Activated CD4-positive, alpha-beta T cell treated with anti-CD3 and anti-CD28 coated beads, Interleukin-2, amount 50 U/mL, for 1 hour (primary cell): ENCODE data around the gene TNS3.

ENCODE experiments used
- DNase-seq: peaks from one replicate; pipeline ENCODE4 v3.0.0-alpha.2; 2020

The TNS3 gene

DNA sequence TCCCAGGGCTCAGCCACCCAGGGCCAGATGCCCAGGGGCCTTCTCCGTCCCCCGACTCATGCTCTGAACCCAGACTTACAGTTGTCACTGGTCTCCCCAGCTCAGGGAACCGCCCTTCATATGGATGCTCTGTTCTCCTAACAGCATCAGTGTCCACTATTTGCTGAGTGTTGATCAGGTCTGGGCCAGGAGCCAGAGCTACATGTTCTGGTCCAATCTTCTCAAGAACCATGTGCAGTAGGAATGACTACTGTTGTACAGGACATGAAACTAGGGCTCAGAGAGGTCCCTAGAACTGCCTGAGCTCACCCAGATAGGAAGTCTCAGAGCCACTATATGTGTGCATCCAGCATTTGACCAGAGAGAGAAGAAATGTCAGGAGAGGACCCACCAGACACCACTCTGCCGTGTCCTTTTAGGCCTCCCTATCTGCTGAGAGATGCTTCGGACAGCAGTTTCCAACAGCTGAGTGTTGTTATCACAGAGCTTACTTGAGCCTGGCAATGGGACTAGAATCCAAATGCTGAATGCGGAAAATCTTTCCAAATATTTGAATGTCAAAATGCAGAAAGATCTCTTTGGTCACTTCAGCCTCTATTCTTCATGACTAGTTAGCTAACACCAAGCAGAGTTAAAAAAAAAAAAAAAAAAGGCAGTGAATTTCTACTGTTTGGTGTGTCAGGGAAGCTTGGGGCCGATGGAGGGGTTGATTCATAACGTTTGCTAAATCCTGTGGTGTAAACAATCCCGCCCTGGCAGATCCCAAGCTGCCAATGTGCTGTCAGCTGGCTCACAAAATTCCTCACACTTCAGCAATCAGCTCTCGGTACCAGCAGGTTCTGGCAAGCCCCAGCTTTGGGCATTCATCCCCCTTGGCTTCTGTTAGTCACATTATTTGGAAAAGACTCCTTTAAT is 246.1 kb downstream of the TNS3 start:
- no peak for DNase-seq

DNA sequence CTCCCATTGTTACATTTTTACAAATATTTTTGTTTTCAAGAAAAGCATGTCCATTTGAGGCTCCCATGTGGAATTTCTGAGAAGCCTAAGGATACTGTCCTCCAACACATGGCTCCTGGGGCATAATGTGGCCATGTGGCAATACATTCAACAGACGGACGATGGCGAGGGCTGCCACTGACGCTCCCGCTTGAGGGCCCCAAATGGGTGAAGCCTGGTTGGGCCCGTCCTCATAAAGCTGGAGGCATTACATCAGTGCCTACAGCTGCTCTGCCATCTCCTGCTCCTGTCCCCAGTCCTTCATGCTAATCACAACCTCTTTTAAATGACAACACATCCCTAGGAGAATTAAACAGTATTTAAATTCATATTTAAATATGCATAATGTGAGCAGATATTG is 246.8 kb downstream of the TNS3 start:
- DNase-seq: no peak

DNA sequence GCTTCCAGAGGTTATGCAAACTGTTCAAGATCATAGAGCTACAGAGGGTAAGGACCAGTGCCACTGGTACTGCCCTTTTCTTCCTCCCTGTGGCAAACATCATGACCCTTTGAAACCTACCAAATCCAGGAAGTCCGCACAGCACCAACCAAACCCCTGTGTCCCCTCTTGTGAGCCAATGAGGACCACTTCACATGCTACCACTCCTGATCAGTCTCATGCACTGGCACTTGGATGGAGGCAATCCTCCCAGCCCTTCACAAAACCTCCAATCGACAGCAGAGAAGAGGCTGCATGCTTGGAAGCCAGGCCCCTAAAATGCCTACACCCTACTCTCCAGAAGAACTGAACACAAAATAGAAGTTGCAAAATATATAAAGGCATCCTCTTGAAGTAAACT is 248.0 kb downstream of the TNS3 start:
- DNase-seq: no peak

DNA sequence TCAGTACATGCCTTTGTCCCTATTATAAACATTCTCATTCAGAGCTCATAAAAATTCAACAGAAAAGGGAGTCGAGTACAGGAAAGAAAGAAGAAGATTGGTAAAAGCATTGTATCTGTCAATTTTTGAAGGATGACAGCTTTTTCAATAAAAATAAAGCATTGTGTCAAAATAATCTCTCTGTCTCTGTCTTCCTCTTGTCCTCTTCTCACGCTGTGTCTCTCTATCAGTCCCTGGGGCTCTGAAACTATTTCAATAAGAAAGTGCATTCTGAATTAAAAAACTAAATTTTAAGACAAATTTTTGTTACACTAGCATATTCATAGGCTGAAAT is 248.4 kb downstream of the TNS3 start:
- no peak for DNase-seq

DNA sequence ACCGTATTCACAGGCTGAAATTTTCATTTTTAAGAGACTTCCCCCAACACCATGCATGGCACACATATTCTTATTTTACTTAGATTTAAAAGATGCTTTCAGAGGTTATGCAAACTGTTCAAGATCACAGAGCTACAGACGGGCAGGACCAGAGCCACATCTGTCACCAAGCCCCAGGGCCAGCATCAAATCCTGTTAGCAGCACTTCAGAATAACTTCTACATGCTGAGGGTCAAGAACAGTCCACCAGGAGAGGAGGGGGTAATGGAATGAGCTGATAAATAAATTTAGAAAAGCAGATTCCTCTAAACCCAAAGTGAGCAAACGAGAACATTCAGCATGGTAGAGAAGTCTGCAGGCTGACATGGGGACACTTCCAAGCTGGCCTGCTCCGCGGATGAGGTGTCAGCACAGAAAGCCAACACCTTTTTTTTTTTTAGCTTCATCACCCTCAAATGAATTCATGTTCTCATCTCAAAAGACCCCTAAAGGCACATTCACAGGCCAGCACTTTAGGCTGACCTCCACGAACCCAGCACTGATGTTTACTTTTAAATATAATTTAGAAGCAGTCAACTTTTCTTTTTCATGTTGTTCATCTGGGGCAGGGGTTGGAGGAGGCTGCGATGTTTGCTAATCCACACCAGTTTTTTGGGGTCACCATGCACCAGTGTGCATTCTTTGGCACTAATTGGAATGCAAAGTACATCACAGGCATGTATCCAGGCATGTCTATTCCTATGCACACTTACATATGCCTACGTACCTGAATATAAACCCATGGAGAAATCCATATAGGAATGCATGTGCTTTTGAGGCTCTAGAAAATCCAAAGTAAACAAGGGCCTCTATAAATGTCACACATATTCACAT is 249.0 kb downstream of the TNS3 start:
- DNase-seq: no peak

DNA sequence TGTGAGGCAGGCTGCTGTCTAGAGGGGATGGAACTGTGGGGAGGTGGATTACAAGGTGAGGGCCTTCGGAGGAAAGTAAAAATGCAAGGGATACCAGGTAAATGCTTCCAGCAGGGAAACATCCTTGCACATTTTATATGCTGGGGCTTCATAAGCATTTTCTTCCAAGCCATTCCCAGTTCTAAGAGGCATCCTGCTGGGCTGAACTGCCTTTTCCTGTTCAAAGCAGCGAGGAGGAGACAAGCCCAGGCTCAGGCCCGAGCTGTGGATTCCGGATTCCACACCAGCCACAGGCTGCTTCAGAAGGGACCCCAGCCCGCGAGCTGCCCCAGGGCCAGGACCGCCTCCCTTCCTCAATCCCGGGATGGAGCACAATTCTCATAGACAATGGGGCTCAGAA is 249.7 kb downstream of the TNS3 start:
- no peak for DNase-seq

DNA sequence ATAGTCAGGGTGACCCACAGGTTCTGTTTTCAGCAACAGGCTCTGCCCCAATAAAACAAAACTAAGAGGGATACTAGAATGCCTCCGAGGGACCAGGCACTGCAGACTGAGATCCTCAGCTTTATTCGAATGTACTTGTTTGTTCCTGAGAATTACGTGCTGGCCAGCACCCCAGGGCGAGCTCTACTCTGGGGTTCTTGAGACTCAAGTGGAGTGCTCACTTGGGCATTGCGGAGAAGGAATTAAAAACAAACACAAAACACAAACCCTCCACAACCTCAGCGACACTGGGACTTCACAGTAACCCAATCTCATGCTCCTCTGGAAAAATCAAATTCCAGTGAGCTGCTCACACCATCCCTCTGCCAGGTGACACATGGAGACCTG is 250.7 kb downstream of the TNS3 start:
- no peak for DNase-seq

DNA sequence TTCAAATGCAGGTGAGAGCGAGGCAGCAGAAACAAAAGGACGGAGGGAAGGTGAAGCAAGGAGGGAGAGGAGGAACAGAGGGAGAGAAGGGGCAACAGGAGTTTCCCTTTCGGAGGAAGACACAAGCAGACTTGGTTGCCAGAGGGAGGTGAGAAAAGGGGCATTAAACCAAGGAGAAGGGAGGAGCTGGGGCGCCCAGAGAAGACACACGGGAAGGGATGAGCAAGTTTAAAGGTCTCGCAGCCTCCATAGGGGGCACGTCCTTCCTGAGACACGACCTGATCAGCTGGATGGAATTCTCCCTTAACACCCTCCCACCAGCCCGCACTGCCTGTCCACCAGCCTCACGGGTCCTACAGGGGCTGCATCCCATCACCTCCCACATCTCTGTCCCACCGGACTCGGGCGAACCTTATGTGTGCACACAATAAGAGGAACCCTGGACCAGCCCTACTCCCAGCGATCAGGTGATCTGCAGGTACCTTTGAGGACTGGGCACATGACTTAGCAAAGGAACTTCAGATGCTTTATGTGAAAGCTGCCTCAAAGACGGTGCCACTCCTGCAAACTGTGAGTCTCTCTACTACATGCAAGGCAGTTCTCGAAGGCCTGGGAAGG is 251.2 kb downstream of the TNS3 start:
- DNase-seq: no peak

DNA sequence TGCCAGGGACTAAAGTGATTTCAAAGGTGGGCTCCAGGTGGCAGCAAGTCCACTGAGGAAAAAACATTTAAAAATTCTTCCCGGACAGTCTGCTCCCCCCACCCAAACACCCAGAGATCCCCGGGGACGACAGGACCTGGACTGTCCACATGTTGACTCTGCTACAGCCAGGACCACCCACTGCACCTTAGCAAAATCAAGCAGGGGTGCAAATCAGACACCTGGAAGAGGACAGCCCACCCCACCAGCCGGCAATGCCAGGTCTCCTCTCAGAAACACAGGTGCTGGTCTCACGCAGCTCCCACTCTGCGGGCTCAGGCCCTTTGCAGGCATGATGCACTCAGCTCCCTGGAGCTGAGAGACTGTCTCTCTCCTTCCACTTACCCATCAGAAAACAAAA is 251.9 kb downstream of the TNS3 start:
- no peak for DNase-seq

DNA sequence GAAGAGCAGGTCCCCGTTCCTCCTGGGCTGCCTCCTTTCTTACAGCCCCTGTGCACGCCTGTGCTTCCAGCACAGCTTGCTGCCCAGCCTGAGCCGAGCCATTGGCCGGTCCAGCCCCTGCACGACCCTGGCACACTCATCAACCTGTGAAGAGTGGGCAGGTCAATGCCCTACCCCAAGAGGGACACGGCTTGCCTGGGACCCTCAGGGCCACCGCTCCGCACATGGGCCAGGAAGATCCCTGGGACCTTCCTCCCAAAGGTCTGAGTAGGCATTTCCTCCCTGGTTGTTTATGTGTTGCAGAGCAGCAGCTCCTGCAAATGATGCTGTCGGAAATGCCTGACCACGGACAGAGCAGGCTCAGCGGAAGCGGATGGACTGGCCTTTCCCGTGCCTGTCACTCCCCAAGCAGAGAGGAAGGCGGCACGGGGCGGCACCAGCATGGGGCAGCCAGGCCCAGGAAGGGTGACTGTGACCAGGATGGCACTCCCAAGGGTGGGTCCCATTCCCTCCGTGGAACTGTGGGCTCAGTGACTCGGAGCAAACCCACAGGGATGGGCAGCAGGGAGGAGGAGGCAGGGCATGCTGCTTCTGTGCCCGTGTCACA is 252.5 kb downstream of the TNS3 start:
- no peak for DNase-seq

DNA sequence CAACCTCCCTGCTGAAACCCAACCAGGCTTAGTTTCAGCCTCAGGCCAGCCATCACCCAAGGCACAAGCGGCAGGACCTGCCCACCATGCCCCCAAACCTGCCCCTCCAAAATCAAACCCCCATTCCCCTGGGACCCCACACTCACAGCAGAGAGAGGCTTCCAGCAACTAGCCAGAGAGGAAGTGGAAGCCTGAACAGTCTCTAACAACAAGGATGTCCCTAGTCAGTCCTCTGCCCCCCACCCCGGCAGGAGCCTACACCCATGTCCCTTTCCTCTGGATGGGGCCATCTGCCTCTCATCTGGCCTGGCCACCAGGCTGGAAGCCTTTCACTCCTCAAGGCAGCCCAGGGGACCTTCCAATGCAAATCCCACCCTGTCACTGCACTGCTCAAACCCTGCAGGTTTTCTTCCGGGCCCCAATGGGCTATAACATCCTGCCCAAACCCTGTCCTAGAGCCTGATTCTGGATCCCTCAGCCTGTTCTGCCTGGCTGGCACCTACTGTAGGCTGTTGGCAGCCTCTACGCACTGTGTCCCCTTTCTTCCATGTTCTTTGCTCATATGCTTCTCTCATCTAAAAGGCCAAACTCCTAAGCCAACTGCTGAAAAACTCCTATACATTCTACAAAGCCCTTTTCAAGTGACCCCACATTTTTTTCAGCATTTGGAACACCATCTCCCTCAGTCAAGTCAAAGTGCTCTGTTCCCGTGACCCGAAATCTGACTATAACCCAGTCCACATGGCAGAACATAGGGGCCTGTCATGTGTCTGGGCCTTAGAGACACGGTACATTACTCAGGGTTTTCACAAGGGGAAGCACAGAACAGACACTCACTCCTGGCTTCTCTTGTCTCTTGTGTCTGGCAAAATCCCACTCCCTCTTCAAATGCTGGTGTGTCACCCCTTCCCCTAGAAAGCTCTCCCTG is 253.3 kb downstream of the TNS3 start:
- DNase-seq: no peak

DNA sequence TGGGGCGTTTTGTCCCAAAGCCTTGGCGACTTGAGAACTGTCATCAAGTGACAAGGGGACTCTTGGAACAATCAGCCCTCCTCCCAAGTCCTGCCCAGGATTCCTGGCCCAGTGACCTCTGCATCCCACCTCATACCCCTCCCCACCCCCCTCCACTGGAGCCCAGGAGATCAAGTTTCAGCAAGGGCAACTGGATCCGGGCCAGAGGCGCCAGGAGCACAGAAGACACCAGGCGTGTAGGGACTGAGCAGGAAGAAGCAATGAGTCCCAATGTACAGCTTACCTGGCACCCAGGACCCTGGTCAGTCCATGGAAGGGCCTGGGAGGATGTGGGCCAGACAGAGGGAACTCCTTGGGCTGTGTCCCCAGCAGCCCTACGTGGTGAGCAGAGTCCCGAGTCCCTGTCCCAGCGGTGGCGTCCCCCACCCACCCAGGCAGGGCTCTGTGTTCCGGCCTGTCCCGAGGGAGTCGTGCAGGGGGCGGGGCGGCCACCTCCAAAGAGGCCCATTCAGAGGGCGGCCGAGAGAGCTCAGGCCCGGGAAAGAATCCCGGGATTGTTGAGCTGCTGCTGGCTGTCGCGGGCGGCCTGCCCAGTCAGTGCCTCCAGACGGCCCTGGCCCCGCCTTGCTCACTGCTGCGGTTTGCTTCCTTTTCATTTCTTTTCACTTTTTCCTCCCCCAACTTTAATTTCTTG is 254.1 kb downstream of the TNS3 start:
- no peak for DNase-seq

DNA sequence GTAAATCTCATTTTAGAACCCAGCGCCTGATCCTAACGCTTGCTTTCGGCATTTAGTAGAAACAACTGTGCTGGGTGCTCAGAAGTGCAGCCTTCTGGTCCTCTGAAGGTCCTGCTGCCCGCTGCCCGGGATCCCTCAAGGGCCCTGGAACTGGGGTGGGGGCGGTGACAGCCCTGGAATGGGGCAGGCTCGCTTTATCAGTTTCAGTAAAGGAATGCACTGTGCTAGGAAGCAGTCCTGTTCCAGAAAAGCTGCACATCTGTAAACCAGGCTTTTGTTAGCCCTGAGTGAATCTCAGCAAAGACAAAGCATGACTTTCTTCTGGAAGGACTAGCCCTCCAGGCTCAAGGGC is 254.6 kb downstream of the TNS3 start:
- DNase-seq: no peak

DNA sequence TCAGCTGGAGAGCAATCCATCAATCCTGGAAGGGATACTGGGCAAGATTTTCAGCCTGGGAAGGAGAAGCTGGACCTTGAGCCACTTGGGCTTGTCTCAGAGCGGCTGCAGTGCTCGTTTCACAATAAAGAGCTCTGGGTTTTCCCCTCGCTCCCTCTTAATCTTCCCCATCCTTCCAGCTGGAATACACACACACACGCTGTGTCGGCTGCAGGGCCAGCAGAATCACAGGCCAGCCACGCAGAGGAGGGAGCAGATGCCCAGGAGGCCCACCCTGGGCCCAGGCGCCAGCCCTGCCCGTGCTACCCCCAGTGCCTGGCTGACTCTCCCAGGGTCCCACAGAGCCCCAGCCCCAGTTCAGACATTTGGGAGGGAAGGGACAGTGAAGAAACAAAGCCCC is 255.1 kb downstream of the TNS3 start:
- DNase-seq: no peak

DNA sequence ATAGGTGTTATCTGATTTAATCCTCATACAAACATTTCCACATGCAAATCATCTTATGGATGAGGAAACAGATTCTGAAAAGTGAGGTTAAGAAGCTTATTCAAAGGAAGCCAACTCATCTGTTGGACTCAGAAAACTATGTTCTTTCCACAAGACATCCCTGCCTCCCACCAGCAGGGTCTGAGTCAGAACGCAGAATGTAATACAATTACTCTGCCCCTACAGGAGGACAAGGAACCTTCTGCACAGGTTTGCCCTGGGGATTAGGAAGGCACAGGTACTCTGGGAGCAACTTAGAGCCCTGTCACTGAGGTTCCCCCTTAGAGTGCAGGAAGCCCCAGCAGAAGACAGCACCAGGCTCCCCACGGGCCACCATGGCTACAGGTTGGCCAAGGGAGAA is 255.7 kb downstream of the TNS3 start:
- DNase-seq: no peak

DNA sequence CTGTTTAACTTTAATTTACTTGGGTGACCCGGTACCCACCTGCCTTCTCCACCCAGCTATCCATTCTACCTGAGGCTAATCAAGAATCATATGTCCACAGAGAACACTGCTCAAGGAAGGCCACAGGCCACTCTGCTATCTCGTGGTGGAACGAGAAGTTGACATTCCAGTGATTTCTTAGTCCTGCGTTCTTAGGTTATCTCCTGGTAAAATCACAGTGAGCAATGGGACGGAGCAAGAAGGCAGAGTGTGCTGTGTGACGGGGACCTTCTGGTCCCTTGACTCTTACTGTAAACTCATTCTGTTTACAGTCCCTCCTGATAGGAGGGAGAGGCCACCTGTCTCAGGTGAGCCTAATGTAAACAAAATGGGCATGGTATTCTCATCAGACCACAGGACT is 256.6 kb downstream of the TNS3 start:
- no peak for DNase-seq

DNA sequence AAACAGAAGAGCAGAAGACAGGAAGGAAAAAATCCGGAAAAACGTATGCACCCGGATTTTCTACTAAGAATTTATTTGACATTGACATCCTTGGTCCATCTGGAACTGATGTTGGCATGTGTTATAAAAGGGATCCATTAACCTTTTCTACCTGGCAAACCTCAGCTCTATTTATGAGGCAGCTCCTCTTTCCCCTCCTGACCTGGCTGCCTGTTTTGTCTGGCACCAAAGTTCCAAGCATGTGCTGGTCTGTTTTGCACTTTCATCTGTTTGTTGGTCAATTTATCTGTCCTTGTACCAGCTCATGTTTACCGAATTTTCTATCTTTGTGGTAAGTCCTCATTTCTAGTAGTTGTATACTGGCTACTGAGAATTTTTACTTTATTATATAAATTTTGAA is 258.0 kb downstream of the TNS3 start:
- no peak for DNase-seq

DNA sequence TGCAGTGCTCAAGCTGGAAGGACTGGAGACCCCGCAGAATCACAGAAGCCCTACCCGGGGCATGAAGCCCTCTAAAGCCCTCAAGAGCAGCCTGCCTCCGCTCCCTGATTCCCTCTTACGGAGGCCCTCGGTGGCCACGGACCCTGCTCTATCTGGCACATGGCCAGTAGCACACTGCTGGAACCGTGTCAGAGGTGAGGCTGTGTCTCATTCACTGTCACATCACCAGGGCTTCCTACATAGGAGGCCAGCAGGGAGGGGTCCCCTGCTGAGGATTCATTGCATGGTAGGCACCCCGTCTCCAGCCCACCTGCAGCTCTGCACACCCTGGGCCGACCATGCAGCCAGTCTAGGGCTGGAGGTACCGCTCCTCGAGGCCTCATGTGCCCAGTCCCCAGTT is 259.2 kb downstream of the TNS3 start:
- DNase-seq: no peak

DNA sequence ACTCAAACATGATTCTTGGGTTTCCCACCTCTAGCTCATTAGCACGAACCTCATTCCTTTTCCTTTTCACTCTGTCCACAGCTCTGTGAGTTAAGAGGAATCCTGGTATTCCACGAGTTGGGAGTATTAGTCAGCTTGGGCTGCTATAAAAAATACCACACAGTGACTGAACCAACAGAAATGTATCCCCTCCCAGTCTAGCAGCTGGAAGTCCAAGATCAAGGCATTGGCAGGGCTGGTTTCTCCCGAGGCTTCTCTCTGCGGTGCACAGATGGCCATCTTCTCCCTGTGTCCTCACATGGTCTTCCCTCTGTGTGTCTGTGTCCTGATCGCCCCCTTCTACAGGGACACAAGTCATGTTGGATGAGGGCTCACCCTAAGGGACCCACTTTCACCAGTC is 261.6 kb downstream of the TNS3 start:
- DNase-seq: no peak

DNA sequence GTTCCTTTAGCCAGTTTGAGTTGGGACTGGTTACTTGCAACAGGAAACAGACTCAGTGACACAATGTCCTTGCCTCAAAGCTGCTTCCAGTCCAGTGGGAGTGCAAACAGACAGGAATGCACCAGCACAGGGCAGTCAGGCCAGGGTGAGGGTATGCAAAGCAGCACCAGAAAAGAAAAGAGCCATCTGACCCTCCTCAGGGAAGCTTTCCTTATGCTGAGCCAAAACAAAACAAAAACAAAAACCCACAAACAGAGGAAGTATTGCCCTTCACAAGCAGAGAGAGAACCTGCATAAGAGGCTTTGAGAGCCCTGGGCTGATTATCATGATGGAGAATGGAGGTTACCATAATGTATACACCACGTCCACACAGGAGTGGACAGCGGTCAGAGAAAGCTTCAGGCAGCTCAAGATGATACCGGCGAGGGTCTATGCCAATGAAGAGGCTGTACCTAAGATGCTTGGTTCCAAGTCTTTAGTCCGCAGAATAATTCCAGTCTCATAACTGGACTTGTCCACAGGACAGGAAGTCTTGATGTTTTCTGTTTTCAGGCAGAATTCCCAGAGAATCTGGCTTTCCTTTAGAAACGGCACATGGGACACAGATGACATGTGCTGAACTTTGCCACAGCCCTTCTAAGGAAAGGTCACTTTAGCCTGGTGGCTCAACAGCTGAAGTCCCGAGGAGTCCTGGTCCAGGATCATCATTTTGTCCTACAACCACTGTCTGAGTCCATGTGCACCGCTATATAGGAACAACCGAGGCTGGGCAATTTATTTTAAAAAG is 263.3 kb downstream of the TNS3 start:
- no peak for DNase-seq

DNA sequence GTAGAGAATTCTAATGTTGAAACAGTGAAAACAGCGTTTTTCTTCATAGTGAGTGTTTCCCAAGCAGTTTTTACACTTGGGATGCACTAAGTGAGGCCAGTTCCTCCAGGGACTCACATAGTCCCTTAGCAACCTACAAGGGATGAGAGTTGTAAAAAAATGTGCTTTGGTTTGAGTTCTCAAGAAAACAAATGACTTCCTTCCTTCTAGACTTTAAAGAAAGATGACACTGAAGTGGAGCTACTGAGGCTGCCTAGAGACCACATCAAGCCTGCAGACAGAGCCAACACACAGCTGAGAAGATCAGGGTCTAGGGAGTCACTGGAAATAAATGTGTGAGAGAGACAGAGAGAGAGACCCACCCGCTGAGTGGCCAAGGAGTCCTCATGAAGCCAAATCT is 264.4 kb downstream of the TNS3 start:
- DNase-seq: no peak
